Naive thymus-derived CD4-positive, alpha-beta T cell (primary cell): Measurements from ENCODE around the gene INAVA. TPM values are rescaled to one million over a fixed set of nuclear protein-coding genes. Genes with fewer than 3 reads are reported as not detected.
A peak's percentile ranks its signal among the peaks of the same experiment; 100 is the strongest.

Source experiments
- ATAC-seq: fragments of 150-1000 bp; cut with Tn5 transposase; 2 replicates; pipeline ENCODE4 v1.10.0; 2021; ENCODE audit warnings: mild to moderate bottlenecking, moderate library complexity
- CTCF ChIA-PET: fragments of 350-600 bp; sonication (Branson Sonifier 250); formaldehyde crosslinking; loops from one replicate; lab custom pipeline; 2021; ENCODE audit warnings: antibody characterized with exemption; lab: Charles Lee
- POLR2A ChIA-PET: fragments of 350-600 bp; sonication (Branson Sonifier 250); formaldehyde crosslinking; loops from one replicate; lab custom pipeline; 2021; ENCODE audit warnings: antibody characterized with exemption, inconsistent platforms; lab: Charles Lee
- DNase-seq, 9 donors: peaks; one replicate each; pipeline versions ENCODE4 v3.0.0 to v3.0.0-alpha.2; 2020 to 2022; ENCODE audit warnings: mixed read lengths in 1 of 9
- H3K27ac ChIP-seq: one replicate; pipeline ENCODE4 v1.7.0; 2013; ENCODE audit warnings: mild to moderate bottlenecking, low read depth, low read length, moderate library complexity
- H3K27me3 ChIP-seq, 2 donors: one replicate each; pipeline ENCODE4 v1.7.0; 2013; ENCODE audit warnings: low read length in 2 of 2, mild to moderate bottlenecking in 2 of 2, moderate library complexity in 2 of 2; ENCODE audit not compliant: control insufficient read depth in 2 of 2, insufficient read depth in 2 of 2
- H3K36me3 ChIP-seq, 3 experiments: 1 replicate in 2 of 3; 2 replicates in 1 of 3; pipeline ENCODE4 v1.7.0; 2013; ENCODE audit warnings: low read length in 3 of 3, mild to moderate bottlenecking in 3 of 3, moderate library complexity in 1 of 3; ENCODE audit not compliant: insufficient read depth in 3 of 3, control insufficient read depth in 2 of 3
- H3K4me1 ChIP-seq, 2 donors: one replicate each; pipeline ENCODE4 v1.7.0; 2013; ENCODE audit warnings: low read length in 2 of 2, mild to moderate bottlenecking in 2 of 2, moderate library complexity in 1 of 2; ENCODE audit not compliant: control insufficient read depth in 2 of 2, insufficient read depth in 2 of 2
- H3K4me3 ChIP-seq: 2 replicates; pipeline ENCODE4 v1.7.0; 2013; ENCODE audit warnings: mild to moderate bottlenecking, low read length
- H3K9me3 ChIP-seq, 3 experiments: 1 replicate in 2 of 3; 2 replicates in 1 of 3; pipeline ENCODE4 v1.7.0; 2013; ENCODE audit warnings: low read length in 3 of 3; ENCODE audit not compliant: control insufficient read depth in 2 of 3
- H3K27ac Mint-ChIP-seq, 9 donors: one replicate each; pipeline ENCODE4 v1.8.0; 2020 to 2022; ENCODE audit warnings: mixed read lengths in 9 of 9, mild to moderate bottlenecking in 8 of 9, moderate library complexity in 5 of 9, inconsistent platforms in 2 of 9
- H3K27me3 Mint-ChIP-seq, 5 donors: one replicate each; pipeline ENCODE4 v1.8.0; 2021 to 2022; ENCODE audit warnings: mixed read lengths in 5 of 5, mild to moderate bottlenecking in 1 of 5
- H3K36me3 Mint-ChIP-seq, 5 donors: one replicate each; pipeline ENCODE4 v1.8.0; 2020 to 2022; ENCODE audit warnings: mixed read lengths in 5 of 5, mild to moderate bottlenecking in 3 of 5, inconsistent platforms in 1 of 5
- H3K4me1 Mint-ChIP-seq, 7 donors: one replicate each; pipeline ENCODE4 v1.8.0; 2020 to 2022; ENCODE audit warnings: mixed read lengths in 7 of 7, mild to moderate bottlenecking in 3 of 7, inconsistent platforms in 1 of 7
- H3K4me3 Mint-ChIP-seq, 10 donors: one replicate each; pipeline ENCODE4 v1.8.0; 2020 to 2022; ENCODE audit warnings: mild to moderate bottlenecking in 10 of 10, mixed read lengths in 10 of 10, moderate library complexity in 6 of 10, inconsistent platforms in 2 of 10
- H3K9me3 Mint-ChIP-seq, 11 donors: one replicate each; pipeline ENCODE4 v1.8.0; 2020 to 2022; ENCODE audit warnings: mixed read lengths in 11 of 11, mild to moderate bottlenecking in 4 of 11, inconsistent platforms in 1 of 11, moderate library complexity in 1 of 11
- intact Hi-C, 2 donors: fragments of 100-400 bp; cut with micrococcal nuclease; formaldehyde crosslinking; loops; one replicate each; pipeline ENCODE4 v1.15.1; 2023
- polyA plus RNA-seq, 2 donors: library from polyadenylated mRNA; unstranded; fragments of 300-500 nt; fragmentation: Illumina TruSeq; gene quantifications; one replicate each; pipeline ENCODE4 v1.2.3, GENCODE V29; 2021
- total RNA-seq, 6 experiments: library from RNA in 5 of 6; stranded (reverse) in 5 of 6; gene quantifications; 1 replicate in 5 of 6; 2 replicates in 1 of 6; pipeline ENCODE4 v1.2.3 and lab custom pipeline; 2021 to 2026

Gene INAVA
- total and polyA plus RNA-seq, 7 experiments from 2014 or later, result 0.51 TPM; not detected in 6

- POLR2A ChIA-PET, result no interaction called here
- H3K27me3 Mint-ChIP-seq, result peaks cover 0 to 43% (median 0%) of the 10 kb centered on the region in 5 donors
Measured at GRCh38 chr1:200900877-200901276, 6.2 kb downstream of the INAVA start.

GRCh38 chr1:200901350-200901749 is 6.7 kb downstream of the INAVA start:
- Histone ChIP-seq H3K36me3 (no peaks in the 10 kb centered on the region), H3K27me3 (no peaks in the 10 kb centered on the region), H3K4me3 (no peak overlapping the region), H3K27ac (no peak overlapping the region), H3K4me1 (peaks cover 0 to 15% of the 10 kb centered on the region in 2 donors), H3K9me3 (no peaks in the 10 kb centered on the region)
- intact Hi-C loops, result no loop called here
- Mint-ChIP-seq H3K4me3 (no peak overlapping the region), H3K27ac (no peak overlapping the region), H3K36me3 (no peaks in the 10 kb centered on the region), H3K9me3 (no peaks in the 10 kb centered on the region), H3K4me1 (peaks cover 0 to 10% (median 8%) of the 10 kb centered on the region in 7 donors), H3K27me3 (peaks cover 0 to 42% (median 0%) of the 10 kb centered on the region in 5 donors)
- ChIA-PET POLR2A (no interaction called here), CTCF (no interaction called here)
- no peak for DNase-seq
- ATAC-seq, result no peak

More at GRCh38 chr1:200900877-200901276, 6.2 kb downstream of the INAVA start:
- Histone ChIP-seq H3K27ac (no peak overlapping the region), H3K27me3 (no peaks in the 10 kb centered on the region), H3K9me3 (no peaks in the 10 kb centered on the region), H3K4me1 (peaks cover 0 to 11% of the 10 kb centered on the region in 2 donors), H3K36me3 (no peaks in the 10 kb centered on the region), H3K4me3 (no peak overlapping the region)
- intact Hi-C loops, result no loop called here
- ATAC-seq (no peak), DNase-seq (no peak)
- Mint-ChIP-seq H3K4me3 (no peak overlapping the region), H3K36me3 (no peaks in the 10 kb centered on the region), H3K4me1 (peaks cover 0 to 10% (median 8%) of the 10 kb centered on the region in 7 donors), H3K9me3 (no peaks in the 10 kb centered on the region), H3K27ac (no peak overlapping the region)
- CTCF ChIA-PET, result interaction anchor here (1.0 kb wide), 1 partner anchor 10 kb away, joined by 3 read pairs; no protein-coding TSS in a partner anchor

- POLR2A ChIA-PET, result no interaction called here
Measured at GRCh38 chr1:200901796-200902444, 7.2 kb downstream of the INAVA start.

GRCh38 chr1:200903793-200904192 is 9.1 kb downstream of the INAVA start:
- Histone ChIP-seq H3K27ac (no peak overlapping the region), H3K27me3 (no peaks in the 10 kb centered on the region), H3K36me3 (no peaks in the 10 kb centered on the region), H3K4me1 (peaks cover 0 to 16% of the 10 kb centered on the region in 2 donors), H3K4me3 (no peak overlapping the region), H3K9me3 (no peaks in the 10 kb centered on the region)
- Mint-ChIP-seq H3K4me1 (peaks cover 4 to 13% (median 8%) of the 10 kb centered on the region in 7 donors), H3K27ac (no peak overlapping the region), H3K27me3 (peaks cover 0 to 37% (median 0%) of the 10 kb centered on the region in 5 donors), H3K36me3 (no peaks in the 10 kb centered on the region), H3K9me3 (no peaks in the 10 kb centered on the region), H3K4me3 (no peak overlapping the region)
- ChIA-PET CTCF (no interaction called here), POLR2A (no interaction called here)
- intact Hi-C loops, result no loop called here
- ATAC-seq (no peak), DNase-seq (no peak)

More at GRCh38 chr1:200901796-200902444, 7.2 kb downstream of the INAVA start:
- intact Hi-C loops, result no loop called here
- Histone ChIP-seq H3K4me3 (no peak overlapping the region), H3K27me3 (no peaks in the 10 kb centered on the region), H3K36me3 (no peaks in the 10 kb centered on the region), H3K9me3 (no peaks in the 10 kb centered on the region), H3K27ac (no peak overlapping the region), H3K4me1 (peaks cover 0 to 16% of the 10 kb centered on the region in 2 donors)
- Mint-ChIP-seq H3K4me1 (peaks cover 0 to 10% (median 8%) of the 10 kb centered on the region in 7 donors), H3K9me3 (no peaks in the 10 kb centered on the region), H3K27me3 (peaks cover 0 to 41% (median 0%) of the 10 kb centered on the region in 5 donors), H3K36me3 (no peaks in the 10 kb centered on the region), H3K27ac (no peak overlapping the region), H3K4me3 (no peak overlapping the region)
- CTCF ChIA-PET, result no interaction called here
- no peak for DNase-seq
- ATAC-seq, result no peak

- no peak for ATAC-seq
- no peak overlapping the region for H3K27ac Mint-ChIP-seq
Measured at GRCh38 chr1:200904772-200905171, 10.1 kb downstream of the INAVA start.

GRCh38 chr1:200905411-200906052 is 10.8 kb downstream of the INAVA start:
- no peak overlapping the region for H3K4me3 Mint-ChIP-seq
- ChIA-PET POLR2A (interaction anchor here (0.7 kb wide), 1 partner anchor 18 kb away, joined by 3 read pairs; no protein-coding TSS in a partner anchor), CTCF (no interaction called here)
- Histone ChIP-seq H3K36me3 (no peaks in the 10 kb centered on the region), H3K27me3 (no peaks in the 10 kb centered on the region), H3K4me1 (peaks cover 0 to 16% of the 10 kb centered on the region in 2 donors), H3K9me3 (no peaks in the 10 kb centered on the region), H3K4me3 (no peak overlapping the region), H3K27ac (no peak overlapping the region)
- DNase-seq (peak in 1 of 9 donors; percentile 31), ATAC-seq (peak; percentile 88)
- peaks cover 4 to 12% (median 8%) of the 10 kb centered on the region in 7 donors for H3K4me1 Mint-ChIP-seq
- H3K36me3 Mint-ChIP-seq, result no peaks in the 10 kb centered on the region
- no peak overlapping the region for H3K27ac Mint-ChIP-seq
- intact Hi-C loops, result no loop called here
- H3K27me3 Mint-ChIP-seq, result peaks cover 0 to 40% (median 0%) of the 10 kb centered on the region in 5 donors
- no peaks in the 10 kb centered on the region for H3K9me3 Mint-ChIP-seq

More at GRCh38 chr1:200904772-200905171, 10.1 kb downstream of the INAVA start:
- Histone ChIP-seq H3K36me3 (no peaks in the 10 kb centered on the region), H3K9me3 (no peaks in the 10 kb centered on the region), H3K4me3 (no peak overlapping the region), H3K27ac (no peak overlapping the region), H3K27me3 (no peaks in the 10 kb centered on the region), H3K4me1 (peaks cover 0 to 16% of the 10 kb centered on the region in 2 donors)
- CTCF ChIA-PET, result no interaction called here
- H3K4me1 Mint-ChIP-seq, result peaks cover 4 to 12% (median 8%) of the 10 kb centered on the region in 7 donors
- POLR2A ChIA-PET, result no interaction called here
- no peaks in the 10 kb centered on the region for H3K36me3 Mint-ChIP-seq
- intact Hi-C loops, result no loop called here
- no peak overlapping the region for H3K4me3 Mint-ChIP-seq
- no peak for DNase-seq
- peaks cover 0 to 37% (median 0%) of the 10 kb centered on the region in 5 donors for H3K27me3 Mint-ChIP-seq
- no peaks in the 10 kb centered on the region for H3K9me3 Mint-ChIP-seq
